H1 (cell line): ENCODE data around the gene AIFM2. TPM values are rescaled to one million over a fixed set of nuclear protein-coding genes. Genes with fewer than 3 reads are reported as not detected.

Experiments used
- RBBP5 ChIP-seq: IDR thresholded peaks from 2 replicates; pipeline ENCODE4 v1.7.1; 2012; ENCODE audit warnings: low read depth, mild to moderate bottlenecking, inconsistent platforms, low read length, moderate library complexity, borderline replicate concordance
- polyA plus RNA-seq, 7 experiments: library from polyadenylated mRNA; depleted of rRNA in 3 of 7; stranded (reverse) in 5 of 7; unstranded in 2 of 7; fragments of >200 nt in 5 of 7; fragments of 200-250 nt in 2 of 7; gene quantifications; 1 replicate in 5 of 7; 2 replicates in 1 of 7; 4 replicates in 1 of 7; pipeline versions ENCODE4 v1.2.1 to v1.2.3, GENCODE V29; 2011 to 2013; ENCODE audit warnings: missing spikeins in 2 of 7, mixed read lengths in 2 of 7
- total RNA-seq: library from RNA; stranded (reverse); fragmentation: NEBNext Ultra II Directional; extraction: Animal tissue kit (Norgen Biotek cat#: 25700); gene quantifications from 2 replicates; pipeline ENCODE4 v1.2.1, GENCODE V29; 2021
- TF ChIP-seq, protein P1 (sequence below), 3 experiments: IDR thresholded peaks; 1 replicate in 2 of 3; 2 replicates in 1 of 3; pipeline versions ENCODE4 v1.5.1 to v1.6.1; 2011; ENCODE audit warnings: low read length in 3 of 3, mild to moderate bottlenecking in 3 of 3, inconsistent platforms in 2 of 3, low read depth in 1 of 3, moderate library complexity in 1 of 3; ENCODE audit not compliant: insufficient read depth in 1 of 3; ENCODE audit errors: control extremely low read depth in 1 of 3

AIFM2 gene
- total and polyA plus RNA-seq, 2 of the 8 experiments (the other 6 are each of a cell fraction or from before 2014, with no cell fraction given), result 4.0 TPM

DNA sequence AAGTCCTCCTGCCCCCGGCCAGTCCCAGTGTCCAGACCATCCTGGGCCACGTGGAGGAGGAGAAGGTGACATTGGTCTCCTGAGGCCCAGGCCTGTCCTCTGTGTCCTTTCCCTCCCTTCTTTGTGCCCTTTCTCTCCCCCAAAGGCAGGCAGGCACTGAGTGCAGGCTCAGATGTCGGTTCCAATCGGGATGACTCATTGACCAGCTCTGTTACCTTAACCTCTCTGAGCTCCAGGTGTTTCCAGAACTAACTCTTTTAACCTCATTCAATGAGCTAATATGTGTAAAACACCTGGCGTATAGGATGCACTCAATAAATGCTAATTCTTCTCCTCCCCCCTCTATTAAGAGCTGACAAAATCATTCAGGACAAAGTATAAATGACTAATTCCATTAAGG, 54.3 kb downstream of the AIFM2 start (continued):
- TF ChIP-seq, protein P1, sequence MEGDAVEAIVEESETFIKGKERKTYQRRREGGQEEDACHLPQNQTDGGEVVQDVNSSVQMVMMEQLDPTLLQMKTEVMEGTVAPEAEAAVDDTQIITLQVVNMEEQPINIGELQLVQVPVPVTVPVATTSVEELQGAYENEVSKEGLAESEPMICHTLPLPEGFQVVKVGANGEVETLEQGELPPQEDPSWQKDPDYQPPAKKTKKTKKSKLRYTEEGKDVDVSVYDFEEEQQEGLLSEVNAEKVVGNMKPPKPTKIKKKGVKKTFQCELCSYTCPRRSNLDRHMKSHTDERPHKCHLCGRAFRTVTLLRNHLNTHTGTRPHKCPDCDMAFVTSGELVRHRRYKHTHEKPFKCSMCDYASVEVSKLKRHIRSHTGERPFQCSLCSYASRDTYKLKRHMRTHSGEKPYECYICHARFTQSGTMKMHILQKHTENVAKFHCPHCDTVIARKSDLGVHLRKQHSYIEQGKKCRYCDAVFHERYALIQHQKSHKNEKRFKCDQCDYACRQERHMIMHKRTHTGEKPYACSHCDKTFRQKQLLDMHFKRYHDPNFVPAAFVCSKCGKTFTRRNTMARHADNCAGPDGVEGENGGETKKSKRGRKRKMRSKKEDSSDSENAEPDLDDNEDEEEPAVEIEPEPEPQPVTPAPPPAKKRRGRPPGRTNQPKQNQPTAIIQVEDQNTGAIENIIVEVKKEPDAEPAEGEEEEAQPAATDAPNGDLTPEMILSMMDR (IDR thresholded peaks at IDR 0.05; ENCODE audit: control extremely low read depth in 1 of 3, insufficient read depth in 1 of 3, low read depth in 1 of 3, low read length in 3 of 3), result no peak
- TF ChIP-seq RBBP5, result no peak
